ENCODE results near the gene DNMT3B.
"Not testable (repeated sequence)": the region's sequence is repeated elsewhere in the genome, so short reads cannot be mapped to it uniquely, and the experiment has no call there.

DNMT3B gene

DNA sequence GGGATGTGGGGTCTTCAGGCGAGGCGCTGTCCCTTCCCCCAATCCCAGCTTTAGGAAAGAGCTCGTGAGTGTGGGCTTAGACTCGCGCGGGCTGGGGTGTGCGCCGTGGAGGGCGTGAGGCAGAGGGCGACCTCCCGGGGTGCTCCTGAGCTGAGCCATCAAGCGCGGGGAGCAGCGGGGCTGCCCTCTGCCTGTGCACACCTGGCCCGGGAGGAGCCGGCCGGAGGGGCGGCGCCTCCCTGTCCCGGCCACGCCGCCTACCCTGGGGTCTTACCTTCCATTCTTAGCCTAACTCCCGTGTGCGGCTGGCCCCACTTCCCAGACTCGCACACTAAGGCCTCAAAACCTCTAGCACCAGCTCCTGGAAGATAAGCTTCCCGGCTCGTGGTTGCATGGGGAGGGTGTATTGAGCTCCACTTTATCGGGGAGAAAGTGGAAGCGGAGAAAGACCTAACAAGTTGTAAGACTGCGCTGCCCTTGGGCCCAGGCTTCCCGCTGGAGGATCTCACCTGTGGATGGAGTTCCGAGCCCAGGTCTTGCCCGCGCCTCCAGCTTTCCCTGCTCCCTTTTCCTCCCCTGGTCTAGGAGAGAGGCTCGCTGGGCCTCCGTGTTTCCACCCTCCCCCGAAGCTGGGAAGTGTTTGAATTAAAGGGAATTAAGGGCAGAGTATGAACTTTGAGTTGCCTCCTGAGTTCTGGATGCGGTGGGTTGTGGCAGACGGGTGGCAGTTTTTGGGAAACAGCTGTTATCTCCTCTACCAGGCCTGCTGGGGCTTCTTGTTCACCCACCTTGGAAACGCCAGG is 1.2 kb downstream of the DNMT3B start:
- no peak for DNase-seq

DNA sequence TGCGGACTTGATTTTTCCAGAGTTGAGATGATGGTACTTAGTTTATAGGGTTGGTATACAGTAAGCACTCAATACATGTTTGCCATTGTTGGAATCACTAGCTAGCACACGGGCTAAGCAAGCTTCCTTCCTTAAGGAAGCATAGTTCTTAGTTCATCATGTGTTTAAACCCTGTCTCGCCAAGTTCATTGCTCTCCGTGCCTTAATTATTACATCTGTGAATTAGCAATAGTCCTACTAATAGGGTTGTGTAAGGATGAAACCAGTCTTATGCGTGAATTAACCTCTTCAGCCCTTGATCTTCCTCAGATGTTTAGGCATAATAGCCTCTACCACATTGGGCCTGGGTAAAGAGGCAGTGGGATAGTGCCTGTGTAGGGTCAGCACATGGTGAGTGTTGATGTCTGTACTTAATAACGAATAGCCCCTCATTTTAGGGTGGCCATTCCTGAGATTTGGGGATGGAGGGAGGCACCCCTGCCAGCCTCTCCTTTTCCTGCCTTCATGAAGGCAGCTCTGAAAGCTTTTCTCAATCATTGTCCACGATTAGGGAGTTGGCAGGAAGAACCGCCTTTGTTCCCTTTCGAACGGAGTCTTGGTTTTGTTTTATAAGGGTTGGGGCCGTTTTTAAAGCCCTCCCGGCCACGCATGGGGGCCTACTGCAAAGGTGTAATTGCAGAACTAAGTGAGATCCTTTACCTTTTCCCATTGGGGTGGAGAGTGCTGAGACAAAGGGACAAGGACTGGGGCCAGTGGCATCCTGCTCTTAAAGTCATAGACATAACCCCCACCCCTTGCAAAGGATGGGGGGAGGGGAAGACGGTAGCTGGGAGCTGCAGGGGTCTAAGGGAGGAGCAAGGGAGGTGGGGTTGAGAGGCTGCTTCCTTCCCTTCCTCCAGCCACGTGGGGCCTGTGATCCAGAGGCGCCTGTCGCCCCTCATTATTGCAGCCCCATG is 2.1 kb downstream of the DNMT3B start:
- no peak for DNase-seq

DNA sequence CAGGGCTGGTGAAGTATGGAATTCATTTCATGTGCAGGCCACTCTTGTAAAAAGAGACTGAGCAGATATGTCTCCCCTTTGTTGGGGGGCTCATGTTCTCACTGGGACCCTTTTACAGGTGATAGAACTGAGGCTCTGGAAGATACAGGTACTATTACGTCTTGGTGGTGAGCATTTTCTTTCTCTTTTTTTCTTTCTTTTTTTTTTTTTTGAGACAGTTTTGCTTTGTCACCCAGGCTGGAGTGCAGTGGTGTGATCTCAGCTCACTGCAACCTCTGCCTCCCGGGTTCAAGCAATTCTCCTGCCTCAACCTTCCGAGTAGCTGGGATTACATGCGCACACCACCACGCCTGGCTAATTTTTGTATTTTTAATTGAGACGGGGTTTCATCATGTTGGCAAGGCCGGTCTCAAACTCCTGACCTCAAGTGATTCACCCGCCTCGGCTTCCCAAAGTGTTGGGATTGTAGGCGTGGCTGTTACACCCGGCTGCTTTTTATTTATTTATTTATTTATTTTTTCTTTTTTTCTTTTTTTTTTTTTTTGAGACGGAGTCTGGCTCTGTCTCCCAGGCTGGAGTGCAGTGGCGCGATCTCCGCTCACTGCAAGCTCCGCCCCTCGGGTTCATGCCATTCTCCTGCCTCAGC is 3.2 kb downstream of the DNMT3B start:
- DNase-seq, result not testable (repeated sequence)

DNA sequence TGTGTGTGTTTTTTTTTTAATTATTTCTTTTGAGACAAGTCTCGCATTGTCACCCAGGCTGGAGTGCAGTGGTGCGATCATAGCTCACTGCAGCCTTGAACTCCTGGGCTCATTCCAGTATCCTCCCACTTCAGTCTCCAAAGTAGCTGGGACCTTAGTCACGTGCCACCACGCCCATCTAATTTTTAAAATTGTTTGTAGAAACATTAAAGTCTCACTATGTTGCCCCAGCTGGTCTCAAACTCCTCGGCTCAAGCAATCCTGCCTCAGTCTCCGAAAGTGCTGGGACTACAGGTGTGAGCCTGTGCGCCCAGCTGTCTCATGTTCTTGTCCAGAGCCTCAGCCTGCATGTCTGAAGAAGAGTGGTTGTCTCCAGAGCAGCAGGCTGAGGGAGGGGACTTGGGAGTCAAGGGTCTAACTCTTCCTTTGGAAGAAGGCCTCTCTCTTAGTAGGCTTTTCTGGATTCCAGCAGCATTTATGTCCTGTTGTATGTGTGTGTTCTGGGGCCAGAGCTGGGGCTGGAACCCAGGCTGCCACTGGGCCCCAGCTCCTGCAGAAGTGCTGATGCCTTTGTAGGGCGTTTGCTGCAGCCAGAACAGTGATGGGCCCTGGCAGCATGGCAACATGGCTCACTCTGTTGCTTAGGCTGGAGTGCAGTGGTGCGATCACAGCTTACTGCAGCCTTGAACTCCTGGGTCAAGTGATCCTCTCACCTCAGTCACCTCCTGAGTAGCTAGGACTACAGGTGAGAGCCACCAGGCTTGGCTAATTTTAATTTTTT is 5.4 kb downstream of the DNMT3B start:
- DNase-seq, result no peak

DNA sequence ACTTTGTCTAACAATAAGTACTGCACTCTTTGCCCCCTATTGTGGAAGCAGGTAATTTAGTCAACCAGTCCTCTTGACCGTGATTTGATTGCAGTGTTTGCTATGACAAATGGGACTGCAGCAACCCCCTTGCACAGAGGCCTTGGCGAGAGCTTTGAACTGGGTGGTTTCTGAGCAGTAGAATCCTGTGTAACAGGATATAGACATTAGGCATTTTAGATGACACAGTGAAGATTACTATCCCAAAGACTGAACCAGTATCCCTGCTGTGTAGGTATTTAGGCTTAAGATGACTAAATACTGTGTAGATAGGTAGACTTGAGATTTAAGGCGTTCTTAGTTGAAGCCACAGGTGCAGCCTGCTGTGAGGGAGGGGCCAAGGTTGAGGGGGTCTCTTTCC is 9.9 kb downstream of the DNMT3B start:
- DNase-seq, result no peak

DNA sequence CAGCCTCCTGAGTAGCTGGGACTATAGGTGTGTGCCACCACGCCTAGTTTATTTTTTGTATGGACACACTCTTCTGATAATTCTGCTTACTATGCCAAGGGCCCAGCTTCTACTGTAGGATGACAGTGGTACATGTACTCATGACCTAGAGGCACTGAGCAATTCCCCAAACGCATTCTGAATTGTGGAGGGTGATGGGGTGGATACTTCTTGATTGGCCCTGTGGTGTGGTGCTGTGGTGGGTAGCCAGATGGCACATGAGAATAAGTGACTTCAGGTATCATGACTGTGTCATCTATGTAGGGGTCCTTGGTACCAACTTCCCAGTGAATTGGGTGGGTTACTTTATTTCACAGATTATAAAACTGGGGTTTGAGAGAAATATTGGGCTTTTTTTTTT is 11.0 kb downstream of the DNMT3B start:
- no peak for DNase-seq

DNA sequence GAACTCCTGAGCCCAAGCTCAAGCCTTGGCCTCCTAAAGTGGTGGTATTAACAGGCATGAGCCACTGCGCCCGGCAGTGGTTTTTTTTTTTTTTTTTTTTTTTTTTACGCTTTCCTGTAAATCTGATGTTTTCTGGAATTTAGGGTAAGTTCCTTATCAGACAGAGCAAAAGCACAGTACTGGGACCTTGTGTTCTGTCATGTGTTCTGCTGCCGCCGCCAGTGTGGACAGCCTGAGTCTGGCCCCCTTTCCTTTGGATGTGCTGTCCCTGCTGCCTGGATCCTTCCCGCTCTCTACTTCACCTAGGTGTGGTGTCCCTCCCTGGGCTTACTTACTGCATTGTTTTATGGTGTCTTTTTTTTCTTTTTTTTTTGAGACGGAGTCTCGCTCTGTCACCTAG is 11.7 kb downstream of the DNMT3B start:
- no peak for DNase-seq

DNA sequence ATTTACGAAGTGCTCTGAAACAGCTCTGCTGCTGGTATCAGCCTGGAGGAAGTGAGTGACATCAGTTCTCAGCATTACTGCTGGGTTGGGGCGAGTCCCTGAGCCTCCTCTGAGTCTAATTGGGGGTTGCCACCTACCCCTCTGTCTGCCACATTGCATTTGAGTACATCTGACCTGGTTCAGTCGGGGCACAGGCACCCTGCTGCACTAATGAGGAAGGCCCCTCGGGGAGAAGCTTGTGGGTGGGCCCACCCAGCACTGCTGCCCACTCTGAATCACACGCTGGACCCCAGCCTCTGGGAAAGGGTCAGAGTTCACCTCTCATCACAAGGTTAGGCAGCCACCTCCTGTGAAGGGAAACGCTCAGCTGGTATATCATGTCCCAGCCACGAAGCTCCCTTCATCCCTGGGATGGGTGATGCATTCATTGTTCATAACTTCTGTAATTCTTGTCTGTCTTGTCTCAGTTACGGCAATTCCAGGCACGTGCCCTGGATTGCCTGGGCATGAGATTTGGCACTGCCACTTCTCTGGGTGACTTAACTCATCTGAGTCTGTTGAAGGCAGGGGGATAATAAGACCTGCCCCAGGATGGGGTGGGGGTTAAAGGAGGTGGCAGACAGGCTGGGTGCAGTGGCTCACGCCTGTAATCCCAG is 13.3 kb downstream of the DNMT3B start:
- no peak for DNase-seq

DNA sequence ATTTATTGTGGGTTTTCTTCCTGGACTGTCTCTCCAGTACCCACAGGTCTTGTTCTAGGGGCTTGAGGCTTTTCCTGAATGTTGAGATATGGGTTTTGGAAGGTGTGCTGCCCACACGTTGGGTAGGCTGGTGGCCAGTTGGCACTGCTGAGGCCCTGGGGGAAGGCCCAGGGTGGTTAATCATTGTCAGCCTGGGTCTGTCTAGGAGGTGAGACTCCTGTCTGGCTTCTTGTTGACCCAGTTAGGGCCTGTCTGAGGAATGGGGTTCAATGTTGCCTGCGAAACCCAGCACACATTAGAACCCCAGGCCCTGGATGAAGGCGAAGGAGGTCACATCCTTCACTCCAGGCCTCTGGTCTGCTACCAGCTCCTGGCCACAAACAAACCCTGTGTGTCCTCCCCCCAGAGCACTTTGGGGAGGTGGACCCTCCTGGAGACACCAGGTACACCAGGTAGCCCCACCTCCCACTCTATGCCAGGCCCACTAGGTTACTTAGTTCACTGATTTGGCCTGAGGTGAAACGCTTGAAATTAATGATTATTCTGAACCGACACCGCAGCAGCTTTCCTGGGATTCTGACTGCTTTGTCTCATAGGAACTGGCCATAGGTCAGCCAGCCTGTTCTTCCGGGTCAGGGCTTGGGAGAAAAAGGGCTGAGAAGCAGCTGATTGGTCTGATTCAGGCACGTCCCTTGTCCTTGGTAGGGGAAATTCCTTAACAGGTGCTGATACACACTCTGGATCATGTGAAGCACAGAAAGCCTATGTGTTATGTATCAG is 15.2 kb downstream of the DNMT3B start:
- DNase-seq, result no peak

DNA sequence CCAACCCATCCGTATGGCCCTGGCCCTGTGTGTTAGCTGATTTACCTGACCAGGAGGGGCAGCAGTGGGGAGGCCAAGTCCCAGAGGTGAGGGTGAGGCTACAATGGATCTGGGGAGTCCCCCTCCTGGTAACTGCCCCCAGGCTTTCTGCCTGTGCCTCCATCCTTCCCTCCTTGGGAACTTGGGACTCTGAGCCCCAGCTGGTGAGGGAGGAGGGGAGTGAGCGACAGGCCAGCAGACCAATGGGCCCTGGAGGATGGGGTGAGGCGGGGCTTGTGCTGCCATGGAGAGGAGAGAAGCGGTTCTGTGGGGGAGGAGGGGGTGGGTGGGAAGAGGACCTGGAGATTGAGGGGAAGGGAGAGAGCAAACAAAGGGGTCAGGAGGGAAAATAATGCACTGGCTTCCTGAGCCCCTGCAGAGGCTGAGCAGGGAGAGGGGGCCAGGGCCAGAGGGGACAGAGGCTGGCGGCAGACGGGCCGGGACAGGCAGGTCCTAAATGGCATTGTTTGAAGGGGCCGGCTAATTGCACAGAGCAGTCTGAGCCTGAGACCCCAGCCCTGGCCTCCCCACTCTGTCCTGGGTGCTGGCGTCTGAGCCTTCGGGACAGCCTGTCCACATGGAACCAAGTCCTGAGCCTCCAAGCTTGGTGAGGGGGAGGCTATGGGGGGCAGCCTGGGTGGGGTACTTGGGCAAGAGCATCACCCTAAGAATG is 17.5 kb downstream of the DNMT3B start:
- DNase-seq, result no peak

DNA sequence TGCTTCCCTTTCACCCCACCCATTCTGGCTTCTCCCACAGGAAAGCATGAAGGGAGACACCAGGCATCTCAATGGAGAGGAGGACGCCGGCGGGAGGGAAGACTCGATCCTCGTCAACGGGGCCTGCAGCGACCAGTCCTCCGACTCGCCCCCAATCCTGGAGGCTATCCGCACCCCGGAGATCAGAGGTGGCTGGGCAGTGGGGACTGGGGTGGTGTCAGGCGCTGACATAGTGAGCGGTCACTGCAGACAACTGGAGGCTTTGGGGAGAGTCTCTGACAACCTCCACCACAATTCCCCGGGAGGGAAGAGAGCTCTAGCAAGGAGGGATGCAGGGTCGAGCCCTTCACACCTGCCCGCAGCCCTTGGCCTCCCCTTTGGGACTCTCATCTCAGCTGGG is 18.1 kb downstream of the DNMT3B start:
- no peak for DNase-seq

DNA sequence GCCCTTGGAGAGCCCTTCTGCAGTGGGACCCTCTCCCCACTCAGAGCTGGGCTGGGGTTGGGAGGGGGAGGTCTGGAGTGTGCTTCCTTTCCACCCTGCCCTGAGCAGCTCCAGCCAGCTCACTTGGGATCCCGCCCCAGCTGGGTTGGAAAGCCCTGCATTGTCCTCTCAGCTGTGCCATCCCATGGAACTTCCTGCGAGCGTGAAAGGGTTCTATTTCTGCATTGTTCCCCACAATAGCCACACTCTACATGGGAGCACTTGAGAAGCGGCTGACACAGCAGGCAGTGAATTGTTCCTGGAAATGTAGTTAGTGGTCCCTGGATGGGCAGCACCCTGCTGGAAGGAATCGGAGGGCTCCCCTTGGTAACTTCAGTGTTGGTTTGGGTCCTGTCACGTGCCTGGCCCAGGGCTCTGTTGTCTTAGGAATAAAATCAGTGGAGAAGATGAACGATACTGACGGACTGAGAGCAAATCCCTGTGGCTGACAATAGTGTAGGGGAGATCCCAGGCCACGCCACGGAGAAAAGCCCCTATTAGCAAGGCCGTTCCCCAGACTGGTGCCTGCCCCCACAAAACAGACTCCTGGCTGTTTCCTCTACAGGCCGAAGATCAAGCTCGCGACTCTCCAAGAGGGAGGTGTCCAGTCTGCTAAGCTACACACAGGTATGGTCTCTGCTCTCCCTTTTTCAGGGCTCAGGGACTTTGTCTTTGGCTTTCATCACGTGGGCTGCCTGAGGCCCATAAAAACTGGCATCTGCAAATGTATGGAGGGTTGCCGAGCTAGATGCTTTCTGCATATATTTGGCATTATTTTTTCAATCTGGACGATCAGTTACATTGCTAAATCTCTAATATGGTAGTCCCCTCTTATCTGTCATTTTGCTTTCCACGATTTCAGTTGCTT is 18.8 kb downstream of the DNMT3B start:
- DNase-seq, result no peak

DNA sequence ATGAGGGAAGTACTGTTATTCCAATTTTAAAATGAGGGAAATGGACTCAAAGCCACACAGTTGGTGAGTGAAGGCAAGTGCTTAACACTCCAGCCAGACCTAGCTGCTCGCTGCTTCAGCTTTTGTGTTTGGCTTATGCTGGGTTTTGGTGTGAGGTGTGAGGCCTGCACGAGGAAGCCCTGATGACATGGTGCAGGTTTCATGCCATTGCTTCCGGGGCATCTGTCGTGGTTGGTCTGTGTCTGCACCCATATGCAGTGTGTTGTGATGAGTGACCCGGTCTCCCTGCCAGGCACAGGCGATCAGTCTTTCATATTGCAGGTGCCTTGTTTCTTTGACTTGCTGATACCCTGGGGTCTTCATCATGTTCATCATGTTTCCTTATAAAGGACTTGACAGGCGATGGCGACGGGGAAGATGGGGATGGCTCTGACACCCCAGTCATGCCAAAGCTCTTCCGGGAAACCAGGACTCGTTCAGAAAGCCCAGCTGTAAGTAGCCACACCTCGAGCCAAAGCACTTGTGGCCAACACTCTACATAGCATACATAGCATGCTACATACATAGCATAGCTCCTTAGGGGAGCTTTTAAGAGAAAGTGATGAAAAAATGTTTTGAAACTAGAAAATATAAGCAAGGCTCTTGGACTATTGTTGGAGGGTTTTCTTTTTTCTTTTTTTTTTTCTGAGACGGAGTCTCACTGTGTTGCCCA is 22.3 kb downstream of the DNMT3B start:
- no peak for DNase-seq

DNA sequence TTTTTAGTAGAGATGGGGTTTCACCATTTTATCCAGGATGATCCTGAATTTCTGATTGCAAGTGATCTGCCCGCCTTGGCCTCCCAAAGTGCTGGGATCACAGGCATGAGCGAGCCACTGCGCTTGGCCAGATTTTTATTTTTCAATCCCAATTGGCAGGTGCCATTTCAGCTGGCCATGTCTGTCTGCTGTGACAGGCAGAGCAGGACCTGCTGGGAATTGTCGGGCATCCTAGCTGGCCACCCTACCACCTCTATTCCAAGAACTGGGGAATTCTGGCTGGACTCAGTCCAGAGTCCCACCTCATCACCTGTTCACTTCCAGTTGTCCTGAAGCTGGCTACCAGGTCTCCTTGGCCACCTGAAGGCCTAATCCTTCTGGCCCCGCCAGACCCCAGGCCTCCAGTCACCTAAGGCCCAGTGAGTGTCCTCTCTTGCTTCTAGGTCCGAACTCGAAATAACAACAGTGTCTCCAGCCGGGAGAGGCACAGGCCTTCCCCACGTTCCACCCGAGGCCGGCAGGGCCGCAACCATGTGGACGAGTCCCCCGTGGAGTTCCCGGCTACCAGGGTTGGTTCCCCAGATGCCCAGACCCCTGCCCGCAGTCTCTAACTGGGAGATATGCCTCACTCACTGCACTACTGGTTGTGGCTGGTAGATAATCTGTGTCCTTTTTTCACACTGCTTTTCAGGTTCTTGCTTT is 24.0 kb downstream of the DNMT3B start:
- no peak for DNase-seq

DNA sequence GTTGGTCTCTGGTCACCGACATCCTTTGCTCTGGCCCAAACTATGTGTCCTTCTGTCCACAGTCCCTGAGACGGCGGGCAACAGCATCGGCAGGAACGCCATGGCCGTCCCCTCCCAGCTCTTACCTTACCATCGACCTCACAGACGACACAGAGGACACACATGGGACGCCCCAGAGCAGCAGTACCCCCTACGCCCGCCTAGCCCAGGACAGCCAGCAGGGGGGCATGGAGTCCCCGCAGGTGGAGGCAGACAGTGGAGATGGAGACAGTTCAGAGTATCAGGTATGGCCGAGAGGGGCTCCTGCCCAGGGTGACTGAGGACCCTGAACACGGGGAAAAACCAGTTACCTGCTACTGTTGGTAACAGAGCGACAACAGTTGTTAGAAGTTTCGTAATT is 25.0 kb downstream of the DNMT3B start:
- DNase-seq, result no peak

DNA sequence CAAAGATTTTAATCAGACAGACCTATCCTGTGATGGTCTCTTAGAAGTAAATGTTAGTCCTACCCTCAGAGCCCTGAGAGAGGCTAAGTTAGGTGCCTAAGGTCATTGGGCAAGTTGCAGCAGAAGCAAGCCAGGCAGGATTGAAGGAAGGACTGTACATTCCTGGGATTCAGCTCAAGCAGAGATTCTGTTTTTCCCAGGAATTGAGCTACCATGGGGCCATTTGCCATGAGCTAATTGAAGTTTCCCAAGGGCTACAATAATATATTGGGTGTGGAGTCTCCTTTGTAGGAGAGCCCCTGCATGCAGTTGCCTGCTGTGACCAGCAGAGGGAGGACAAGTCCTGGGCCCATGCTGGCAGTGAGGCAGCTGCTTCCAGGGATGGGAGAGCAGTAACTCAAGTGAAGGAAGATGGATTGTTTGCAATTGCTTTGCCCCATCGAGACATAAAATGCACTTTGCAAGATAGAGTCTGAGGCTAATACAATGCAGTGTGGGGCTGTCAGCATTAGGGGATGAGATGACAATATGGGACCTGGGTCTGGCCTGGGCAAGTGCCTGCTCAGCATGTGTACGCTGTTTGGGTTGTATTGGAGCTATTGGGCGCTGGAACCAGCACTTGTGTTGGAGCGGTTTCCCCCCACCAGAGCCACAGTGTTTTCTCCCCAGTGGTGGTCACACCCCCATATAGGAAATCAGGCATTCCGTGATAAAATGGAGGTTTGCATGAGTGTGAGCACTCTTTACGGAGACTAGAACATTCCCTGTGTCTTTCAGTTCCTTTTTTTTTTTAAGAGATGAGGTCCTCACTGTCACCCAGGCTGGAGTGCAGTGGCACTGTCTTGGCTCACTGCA is 27.9 kb downstream of the DNMT3B start:
- DNase-seq, result peak; percentile 35

DNA sequence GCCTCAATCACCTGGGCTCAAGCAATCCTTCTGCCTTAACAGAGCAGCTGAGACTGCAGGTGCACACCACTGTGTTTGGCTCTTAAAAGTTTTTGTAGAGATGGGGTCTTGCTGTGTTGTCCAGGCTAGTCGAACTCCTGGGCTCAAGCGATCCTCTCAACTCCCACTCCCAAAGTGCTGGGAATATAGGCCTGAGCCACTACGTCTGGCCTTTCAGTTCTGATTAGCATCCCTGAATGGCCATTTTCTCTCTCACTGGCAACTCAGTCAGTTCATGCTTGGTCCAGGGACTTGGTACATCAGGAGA is 28.5 kb downstream of the DNMT3B start:
- DNase-seq, result no peak

All from NK-92 treated with Interleukin-12 subunit alpha and Interleukin-12 subunit beta, amount 100 ng/mL, for 24 hours (cell line).